A549 (cell line): ENCODE measurements around the gene HTR3D.

ENCODE experiments used
- POLR2A ChIP-seq: IDR thresholded peaks from 2 replicates; pipeline ENCODE4 v1.6.1; 2012; ENCODE audit warnings: mild to moderate bottlenecking, low read length
- TF ChIP-seq, protein P1 (sequence below): fragments of >200 bp; sonication (Bioruptor Twin); formaldehyde crosslinking; IDR thresholded peaks from 3 replicates; pipeline ENCODE4 v1.5.1; 2016

DNA sequence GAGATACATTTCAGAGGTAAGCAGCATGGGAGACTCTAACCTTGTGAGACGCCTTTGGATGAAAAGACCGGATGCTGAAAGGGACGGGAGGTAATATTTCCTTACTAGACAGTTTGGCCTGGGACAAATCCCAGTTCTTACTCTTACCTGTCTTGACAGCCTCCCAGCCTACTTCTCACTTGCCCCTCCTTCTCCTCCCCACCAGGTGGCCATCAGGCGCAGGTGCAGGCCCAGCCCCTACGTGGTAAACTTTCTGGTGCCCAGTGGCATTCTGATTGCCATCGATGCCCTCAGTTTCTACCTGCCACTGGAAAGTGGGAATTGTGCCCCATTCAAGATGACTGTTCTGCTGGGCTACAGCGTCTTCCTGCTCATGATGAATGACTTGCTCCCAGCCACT, 6.3 kb downstream of the HTR3D start:
- TF ChIP-seq, protein P1, sequence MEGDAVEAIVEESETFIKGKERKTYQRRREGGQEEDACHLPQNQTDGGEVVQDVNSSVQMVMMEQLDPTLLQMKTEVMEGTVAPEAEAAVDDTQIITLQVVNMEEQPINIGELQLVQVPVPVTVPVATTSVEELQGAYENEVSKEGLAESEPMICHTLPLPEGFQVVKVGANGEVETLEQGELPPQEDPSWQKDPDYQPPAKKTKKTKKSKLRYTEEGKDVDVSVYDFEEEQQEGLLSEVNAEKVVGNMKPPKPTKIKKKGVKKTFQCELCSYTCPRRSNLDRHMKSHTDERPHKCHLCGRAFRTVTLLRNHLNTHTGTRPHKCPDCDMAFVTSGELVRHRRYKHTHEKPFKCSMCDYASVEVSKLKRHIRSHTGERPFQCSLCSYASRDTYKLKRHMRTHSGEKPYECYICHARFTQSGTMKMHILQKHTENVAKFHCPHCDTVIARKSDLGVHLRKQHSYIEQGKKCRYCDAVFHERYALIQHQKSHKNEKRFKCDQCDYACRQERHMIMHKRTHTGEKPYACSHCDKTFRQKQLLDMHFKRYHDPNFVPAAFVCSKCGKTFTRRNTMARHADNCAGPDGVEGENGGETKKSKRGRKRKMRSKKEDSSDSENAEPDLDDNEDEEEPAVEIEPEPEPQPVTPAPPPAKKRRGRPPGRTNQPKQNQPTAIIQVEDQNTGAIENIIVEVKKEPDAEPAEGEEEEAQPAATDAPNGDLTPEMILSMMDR, result no peak
- no peak for TF ChIP-seq POLR2A
